Measurements from ENCODE around the gene MIF4GD. TPM values are rescaled to one million over a fixed set of nuclear protein-coding genes. Genes with fewer than 3 reads are reported as not detected.

The MIF4GD gene
- total and polyA plus RNA-seq, 9 of the 15 experiments (the other 6 are each of a cell fraction or from before 2014, with no cell fraction given) = 11.8 to 63.8 (median 28.1) TPM

DNA sequence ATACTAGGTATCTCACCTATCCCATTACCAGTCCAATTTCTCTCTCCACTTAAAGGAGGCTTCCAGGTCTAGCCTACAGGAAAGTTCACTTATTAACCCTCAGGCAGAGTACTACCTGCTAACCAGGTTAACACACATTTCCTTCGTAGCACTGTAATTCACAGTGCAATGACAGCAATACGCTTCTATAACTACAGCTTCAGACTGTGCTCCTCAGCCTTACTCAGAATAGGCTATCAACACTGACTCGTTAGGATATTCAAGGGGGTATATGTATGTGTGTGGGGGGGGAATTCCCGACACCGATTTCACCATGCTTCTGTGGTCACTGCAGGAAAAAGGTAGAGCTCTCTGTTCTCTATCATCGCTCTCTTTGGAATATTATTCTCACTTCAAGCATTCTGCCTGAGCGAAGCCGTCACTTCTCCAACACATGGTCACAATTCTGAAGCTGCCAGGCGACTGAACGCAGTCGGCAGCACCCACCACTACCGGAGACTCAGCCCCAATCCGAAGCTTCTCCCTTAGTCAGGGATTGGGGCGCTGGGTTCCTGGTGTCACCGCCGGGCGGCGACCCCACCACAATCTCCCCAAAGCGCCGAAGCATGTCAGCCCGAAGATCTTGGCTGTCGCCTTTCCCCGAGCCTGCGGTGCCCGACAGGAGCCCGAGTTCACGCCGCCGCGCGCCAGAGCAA is 10.2 kb downstream of the MIF4GD start (continued):
- TF ChIP-seq, protein P1, sequence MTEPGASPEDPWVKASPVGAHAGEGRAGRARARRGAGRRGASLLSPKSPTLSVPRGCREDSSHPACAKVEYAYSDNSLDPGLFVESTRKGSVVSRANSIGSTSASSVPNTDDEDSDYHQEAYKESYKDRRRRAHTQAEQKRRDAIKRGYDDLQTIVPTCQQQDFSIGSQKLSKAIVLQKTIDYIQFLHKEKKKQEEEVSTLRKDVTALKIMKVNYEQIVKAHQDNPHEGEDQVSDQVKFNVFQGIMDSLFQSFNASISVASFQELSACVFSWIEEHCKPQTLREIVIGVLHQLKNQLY (CRISPR knock-in tag; conservative IDR thresholded peaks at IDR 0.05) = no peak
- TF ChIP-seq RBM25 (IDR thresholded peaks at IDR 0.05; ENCODE audit: low read depth, low read length, severe bottlenecking) = no peak
- TF ChIP-seq, protein P2, sequence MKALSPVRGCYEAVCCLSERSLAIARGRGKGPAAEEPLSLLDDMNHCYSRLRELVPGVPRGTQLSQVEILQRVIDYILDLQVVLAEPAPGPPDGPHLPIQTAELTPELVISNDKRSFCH (CRISPR knock-in tag; IDR thresholded peaks at IDR 0.05) = no peak
- TF ChIP-seq, protein P2 (tag; IDR thresholded peaks at IDR 0.05) = no peak; the same call in 1 of the 2 replicates
- TF ChIP-seq ZNF140 (CRISPR knock-in tag; IDR thresholded peaks at IDR 0.05) = peak; percentile 34; the same call in 1 of the 2 replicates
- TF ChIP-seq, protein P3, sequence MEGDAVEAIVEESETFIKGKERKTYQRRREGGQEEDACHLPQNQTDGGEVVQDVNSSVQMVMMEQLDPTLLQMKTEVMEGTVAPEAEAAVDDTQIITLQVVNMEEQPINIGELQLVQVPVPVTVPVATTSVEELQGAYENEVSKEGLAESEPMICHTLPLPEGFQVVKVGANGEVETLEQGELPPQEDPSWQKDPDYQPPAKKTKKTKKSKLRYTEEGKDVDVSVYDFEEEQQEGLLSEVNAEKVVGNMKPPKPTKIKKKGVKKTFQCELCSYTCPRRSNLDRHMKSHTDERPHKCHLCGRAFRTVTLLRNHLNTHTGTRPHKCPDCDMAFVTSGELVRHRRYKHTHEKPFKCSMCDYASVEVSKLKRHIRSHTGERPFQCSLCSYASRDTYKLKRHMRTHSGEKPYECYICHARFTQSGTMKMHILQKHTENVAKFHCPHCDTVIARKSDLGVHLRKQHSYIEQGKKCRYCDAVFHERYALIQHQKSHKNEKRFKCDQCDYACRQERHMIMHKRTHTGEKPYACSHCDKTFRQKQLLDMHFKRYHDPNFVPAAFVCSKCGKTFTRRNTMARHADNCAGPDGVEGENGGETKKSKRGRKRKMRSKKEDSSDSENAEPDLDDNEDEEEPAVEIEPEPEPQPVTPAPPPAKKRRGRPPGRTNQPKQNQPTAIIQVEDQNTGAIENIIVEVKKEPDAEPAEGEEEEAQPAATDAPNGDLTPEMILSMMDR (IDR thresholded peaks at IDR 0.05 in 2 of 3, conservative IDR thresholded peaks at IDR 0.05 in 1 of 3; ENCODE audit: insufficient read depth in 2 of 3, low read depth in 1 of 3, low read length in 3 of 3) = peak in 2 of 3 experiments; percentile 16 to 18; a peak in 1 of 6 replicates
- no peak for TF ChIP-seq ZSCAN29 (IDR thresholded peaks at IDR 0.05)
- TF ChIP-seq ZNF146 (CRISPR knock-in tag; IDR thresholded peaks at IDR 0.05; ENCODE audit: unreplicated experiment) = no peak
- no peak for TF ChIP-seq NFIC (IDR thresholded peaks at IDR 0.05)
- TF ChIP-seq, protein P4, sequence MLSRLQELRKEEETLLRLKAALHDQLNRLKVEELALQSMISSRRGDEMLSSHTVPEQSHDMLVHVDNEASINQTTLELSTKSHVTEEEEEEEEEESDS (CRISPR knock-in tag; IDR thresholded peaks at IDR 0.05) = no peak
- TF ChIP-seq NR2C2 (CRISPR knock-in tag; IDR thresholded peaks at IDR 0.05) = no peak
- TF ChIP-seq NR2C2 (tag; IDR thresholded peaks at IDR 0.05) = peak; percentile 75; the same call in 1 of the 2 replicates
- TF ChIP-seq, protein P5, sequence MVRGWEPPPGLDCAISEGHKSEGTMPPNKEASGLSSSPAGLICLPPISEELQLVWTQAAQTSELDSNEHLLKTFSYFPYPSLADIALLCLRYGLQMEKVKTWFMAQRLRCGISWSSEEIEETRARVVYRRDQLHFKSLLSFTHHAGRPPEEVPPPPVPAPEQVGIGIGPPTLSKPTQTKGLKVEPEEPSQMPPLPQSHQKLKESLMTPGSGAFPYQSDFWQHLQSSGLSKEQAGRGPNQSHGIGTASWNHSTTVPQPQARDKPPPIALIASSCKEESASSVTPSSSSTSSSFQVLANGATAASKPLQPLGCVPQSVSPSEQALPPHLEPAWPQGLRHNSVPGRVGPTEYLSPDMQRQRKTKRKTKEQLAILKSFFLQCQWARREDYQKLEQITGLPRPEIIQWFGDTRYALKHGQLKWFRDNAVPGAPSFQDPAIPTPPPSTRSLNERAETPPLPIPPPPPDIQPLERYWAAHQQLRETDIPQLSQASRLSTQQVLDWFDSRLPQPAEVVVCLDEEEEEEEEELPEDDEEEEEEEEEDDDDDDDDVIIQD (CRISPR knock-in tag; IDR thresholded peaks at IDR 0.05) = no peak
- peak in 1 of 2 experiments; percentile 34; a peak in 2 of 4 replicates for TF ChIP-seq RAD21 (CRISPR knock-in tag; conservative IDR thresholded peaks at IDR 0.05 in 1 of 2, IDR thresholded peaks at IDR 0.05 in 1 of 2)
- no peak for TF ChIP-seq ZNF785 (CRISPR knock-in tag; IDR thresholded peaks at IDR 0.05)
- no peak for TF ChIP-seq ZNF134 (CRISPR knock-in tag; conservative IDR thresholded peaks at IDR 0.05)
- TF ChIP-seq POLR2H (tag; IDR thresholded peaks at IDR 0.05; ENCODE audit: low read depth) = no peak
- no peak for TF ChIP-seq ELF1 (tag; IDR thresholded peaks at IDR 0.05)
- 0 out of 2 replicates have a peak, but pooled peaks have one; percentile 23 for TF ChIP-seq PHF21A (IDR thresholded peaks at IDR 0.05; ENCODE audit: borderline replicate concordance, low read depth)
- TF ChIP-seq, protein P6, sequence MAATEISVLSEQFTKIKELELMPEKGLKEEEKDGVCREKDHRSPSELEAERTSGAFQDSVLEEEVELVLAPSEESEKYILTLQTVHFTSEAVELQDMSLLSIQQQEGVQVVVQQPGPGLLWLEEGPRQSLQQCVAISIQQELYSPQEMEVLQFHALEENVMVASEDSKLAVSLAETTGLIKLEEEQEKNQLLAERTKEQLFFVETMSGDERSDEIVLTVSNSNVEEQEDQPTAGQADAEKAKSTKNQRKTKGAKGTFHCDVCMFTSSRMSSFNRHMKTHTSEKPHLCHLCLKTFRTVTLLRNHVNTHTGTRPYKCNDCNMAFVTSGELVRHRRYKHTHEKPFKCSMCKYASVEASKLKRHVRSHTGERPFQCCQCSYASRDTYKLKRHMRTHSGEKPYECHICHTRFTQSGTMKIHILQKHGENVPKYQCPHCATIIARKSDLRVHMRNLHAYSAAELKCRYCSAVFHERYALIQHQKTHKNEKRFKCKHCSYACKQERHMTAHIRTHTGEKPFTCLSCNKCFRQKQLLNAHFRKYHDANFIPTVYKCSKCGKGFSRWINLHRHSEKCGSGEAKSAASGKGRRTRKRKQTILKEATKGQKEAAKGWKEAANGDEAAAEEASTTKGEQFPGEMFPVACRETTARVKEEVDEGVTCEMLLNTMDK (IDR thresholded peaks at IDR 0.05; ENCODE audit: borderline replicate concordance, insufficient read depth, low read depth, low read length, poor library complexity, severe bottlenecking) = peak; percentile 34
- TF ChIP-seq ZNF668 (CRISPR knock-in tag; IDR thresholded peaks at IDR 0.05) = no peak

Data from K562 (cell line).